Glutamatergic neuron (in vitro differentiated cells): ENCODE results near the gene RAB40C. TPM values are rescaled to one million over a fixed set of nuclear protein-coding genes. Genes with fewer than 3 reads are reported as not detected.
"Not testable (repeated sequence)": the region's sequence is repeated elsewhere in the genome, so short reads cannot be mapped to it uniquely, and the experiment has no call there.

Experiments used
- DNase-seq: peaks from one replicate; pipeline ENCODE4 v3.0.0; 2022
- H3K27ac Mint-ChIP-seq: one replicate; pipeline ENCODE4 v1.8.0; 2020; ENCODE audit warnings: mild to moderate bottlenecking, mixed read lengths, inconsistent platforms; ENCODE audit not compliant: unreplicated experiment
- H3K27me3 Mint-ChIP-seq: one replicate; pipeline ENCODE4 v1.8.0; 2020; ENCODE audit warnings: mild to moderate bottlenecking, moderate library complexity, mixed read lengths, inconsistent platforms; ENCODE audit not compliant: unreplicated experiment
- H3K36me3 Mint-ChIP-seq: one replicate; pipeline ENCODE4 v1.8.0; 2020; ENCODE audit warnings: mild to moderate bottlenecking, mixed read lengths, inconsistent platforms; ENCODE audit not compliant: unreplicated experiment
- H3K4me1 Mint-ChIP-seq: one replicate; pipeline ENCODE4 v1.8.0; 2020; ENCODE audit warnings: mild to moderate bottlenecking, low read depth, mixed read lengths, inconsistent platforms; ENCODE audit not compliant: unreplicated experiment
- H3K4me3 Mint-ChIP-seq: one replicate; pipeline ENCODE4 v1.8.0; 2020; ENCODE audit warnings: mild to moderate bottlenecking, mixed read lengths, inconsistent platforms; ENCODE audit not compliant: unreplicated experiment
- H3K9me3 Mint-ChIP-seq: one replicate; pipeline ENCODE4 v1.8.0; 2020; ENCODE audit warnings: mild to moderate bottlenecking, moderate library complexity, mixed read lengths, inconsistent platforms; ENCODE audit not compliant: unreplicated experiment
- CTCF ChIP-seq: fragments of 200-600 bp; sonication (generic); IDR thresholded peaks from one replicate; pipeline ENCODE4 v1.5.0; 2021; ENCODE audit not compliant: partially characterized antibody, unreplicated experiment
- total RNA-seq: library from RNA; stranded (reverse); fragmentation: NEBNext Ultra II Directional; extraction: Animal tissue kit (Norgen Biotek cat#: 25700); gene quantifications from one replicate; pipeline ENCODE4 v1.2.1, GENCODE V29; 2021; ENCODE audit not compliant: unreplicated experiment

RAB40C gene
- total RNA-seq, 1 donor from 2014 or later = 48.3 TPM

GRCh38 chr16:595942-596735, 6.3 kb downstream of the RAB40C start:
- Mint-ChIP-seq H3K4me1 (peaks cover 31% of the 10 kb centered on the region), H3K9me3 (peaks cover 11% of the 10 kb centered on the region), H3K4me3 (no peak overlapping the region), H3K27me3 (peaks cover 7% of the 10 kb centered on the region), H3K27ac (no peak overlapping the region), H3K36me3 (peaks cover 1% of the 10 kb centered on the region)
- no peak for DNase-seq
- TF ChIP-seq CTCF = no peak

GRCh38 chr16:596736-597060, 6.8 kb downstream of the RAB40C start:
- peaks cover 4% of the 10 kb centered on the region for H3K27me3 Mint-ChIP-seq
- H3K4me3 Mint-ChIP-seq = no peak overlapping the region
- no peak for TF ChIP-seq CTCF
- H3K36me3 Mint-ChIP-seq = no peaks in the 10 kb centered on the region
- peaks cover 30% of the 10 kb centered on the region for H3K4me1 Mint-ChIP-seq
- H3K9me3 Mint-ChIP-seq = peaks cover 9% of the 10 kb centered on the region
- no peak overlapping the region for H3K27ac Mint-ChIP-seq
- no peak for DNase-seq

- H3K27me3 Mint-ChIP-seq, H3K36me3 Mint-ChIP-seq, DNase-seq, H3K4me3 Mint-ChIP-seq, H3K9me3 Mint-ChIP-seq, H3K27ac Mint-ChIP-seq: not testable (repeated sequence)
- H3K4me1 Mint-ChIP-seq = peaks cover 20% of the 10 kb centered on the region
These were observed 7.8 kb downstream of the RAB40C start for GRCh38 chr16:597655-598054.

- peaks cover 1% of the 10 kb centered on the region for H3K27me3 Mint-ChIP-seq
- no peak overlapping the region for H3K4me3 Mint-ChIP-seq
- H3K36me3 Mint-ChIP-seq = no peaks in the 10 kb centered on the region
- no peak for DNase-seq
- no peak for TF ChIP-seq CTCF
- H3K4me1 Mint-ChIP-seq = peaks cover 18% of the 10 kb centered on the region
- peaks cover 9% of the 10 kb centered on the region for H3K9me3 Mint-ChIP-seq
- no peak overlapping the region for H3K27ac Mint-ChIP-seq
These were observed 9.2 kb downstream of the RAB40C start for GRCh38 chr16:598823-599739.

- DNase-seq = no peak
- H3K27ac Mint-ChIP-seq = no peak overlapping the region
- TF ChIP-seq CTCF = peak; percentile 18
- peak overlapping the region; percentile 64 for H3K4me3 Mint-ChIP-seq
- H3K36me3 Mint-ChIP-seq = no peaks in the 10 kb centered on the region
- H3K9me3 Mint-ChIP-seq = peaks cover 5% of the 10 kb centered on the region
- H3K27me3 Mint-ChIP-seq = peaks cover 1% of the 10 kb centered on the region
- peaks cover 13% of the 10 kb centered on the region for H3K4me1 Mint-ChIP-seq
These were observed 10.9 kb downstream of the RAB40C start for GRCh38 chr16:600781-601180.
